Activated naive CD4-positive, alpha-beta T cell treated with anti-CD3 and anti-CD28 coated beads, Interleukin-2, amount 50 U/mL, for 16 hours (primary cell): ENCODE measurements around the gene IPPK.

Experiments used
- DNase-seq: peaks from one replicate; pipeline ENCODE4 v3.0.0-alpha.2; 2020

Gene IPPK

GRCh38 chr9:92686954-92687353 lies 17.0 kb upstream of the IPPK start:
- no peak for DNase-seq

GRCh38 chr9:92685022-92685421 lies 15.1 kb upstream of the IPPK start:
- no peak for DNase-seq

GRCh38 chr9:92682269-92682668 lies 12.3 kb upstream of the IPPK start:
- DNase-seq = no peak

GRCh38 chr9:92680166-92681119 lies 10.5 kb upstream of the IPPK start:
- no peak for DNase-seq

GRCh38 chr9:92679413-92680165 lies 9.7 kb upstream of the IPPK start:
- DNase-seq = no peak

- no peak for DNase-seq
Measured at GRCh38 chr9:92671323-92671722, 1.4 kb upstream of the IPPK start.

- peak; percentile 25 for DNase-seq
Measured at GRCh38 chr9:92669527-92669889, 423 bp downstream of the IPPK start.

- peak; percentile 38 for DNase-seq
Measured at GRCh38 chr9:92668746-92669526, 995 bp downstream of the IPPK start.

GRCh38 chr9:92666912-92667532 lies 2.9 kb downstream of the IPPK start:
- no peak for DNase-seq

GRCh38 chr9:92666236-92666635 lies 3.7 kb downstream of the IPPK start:
- no peak for DNase-seq

GRCh38 chr9:92665836-92666235 lies 4.1 kb downstream of the IPPK start:
- DNase-seq = no peak

GRCh38 chr9:92664394-92665152 lies 5.4 kb downstream of the IPPK start:
- DNase-seq = no peak

GRCh38 chr9:92663951-92664350 lies 6.0 kb downstream of the IPPK start:
- DNase-seq = no peak

GRCh38 chr9:92663126-92663525 lies 6.8 kb downstream of the IPPK start:
- DNase-seq = no peak

GRCh38 chr9:92661743-92662142 lies 8.2 kb downstream of the IPPK start:
- no peak for DNase-seq

GRCh38 chr9:92661127-92661526 lies 8.8 kb downstream of the IPPK start:
- no peak for DNase-seq

- DNase-seq = no peak
Measured at GRCh38 chr9:92660266-92660665, 9.7 kb downstream of the IPPK start.

GRCh38 chr9:92659601-92660000 lies 10.3 kb downstream of the IPPK start:
- no peak for DNase-seq

GRCh38 chr9:92658611-92659010 lies 11.3 kb downstream of the IPPK start:
- DNase-seq = no peak

- DNase-seq = no peak
Measured at GRCh38 chr9:92658176-92658575, 11.8 kb downstream of the IPPK start.

GRCh38 chr9:92657296-92658094 lies 12.4 kb downstream of the IPPK start:
- DNase-seq = no peak
